ENCODE measurements around the gene CYP26B1.

GRCh38 chr2:72144632-72145288 lies 2.9 kb downstream of the CYP26B1 start:
- TF ChIP-seq CTCF (optimal IDR thresholded peaks at IDR 0.05 in 1 of 3, IDR thresholded peaks at IDR 0.05 in 1 of 3, conservative IDR thresholded peaks at IDR 0.05 in 1 of 3; ENCODE audit: extremely low read depth in 1 of 3, insufficient read depth in 2 of 3, low read length in 3 of 3) (no peak), EZH2 (IDR thresholded peaks at IDR 0.05; ENCODE audit: low read length) (no peak)

Measured in keratinocyte (primary cell).